Measurements from ENCODE around the gene KLHL2. TPM values are rescaled to one million over a fixed set of nuclear protein-coding genes. Genes with fewer than 3 reads are reported as not detected.
A peak's percentile ranks its signal among the peaks of the same experiment; 100 is the strongest.
"Not testable (repeated sequence)": the region's sequence is repeated elsewhere in the genome, so short reads cannot be mapped to it uniquely, and the experiment has no call there.

Gene KLHL2
- total RNA-seq, 1 experiment from 2014 or later: 37.1 TPM

DNA sequence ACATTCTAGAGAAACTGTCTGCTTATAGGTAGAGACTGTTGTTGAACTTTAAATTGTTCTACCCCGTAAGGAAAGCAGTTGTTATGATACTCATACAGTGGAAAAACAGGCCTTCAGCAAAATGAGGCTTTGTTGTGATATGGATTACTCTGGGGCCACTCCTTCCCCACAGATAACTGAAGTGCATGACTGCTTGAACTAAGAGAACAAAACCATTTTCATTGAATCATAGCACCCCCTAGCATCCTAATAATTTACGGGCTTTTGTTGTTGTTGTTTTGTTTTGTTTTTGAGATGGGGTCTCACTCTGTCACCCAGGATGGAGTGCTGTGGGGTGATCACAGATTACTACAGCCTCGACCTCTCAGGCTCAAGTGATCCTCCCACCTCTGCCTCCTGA is 54.9 kb downstream of the KLHL2 start:
- H3K27me3 Mint-ChIP-seq (ENCODE audit: insufficient read depth, unreplicated experiment); H3K9me3 Mint-ChIP-seq (ENCODE audit: unreplicated experiment); H3K27ac Mint-ChIP-seq (ENCODE audit: low read depth, unreplicated experiment); H3K4me3 Mint-ChIP-seq (ENCODE audit: unreplicated experiment); POLR2A ChIA-PET; H3K4me1 Mint-ChIP-seq (ENCODE audit: insufficient read depth, unreplicated experiment); CTCF ChIA-PET; DNase-seq (ENCODE audit: unreplicated experiment); BruUV-seq (replicated peaks): not testable (repeated sequence)
- peaks cover 17% of the 10 kb centered on the region for H3K36me3 Mint-ChIP-seq (ENCODE audit: insufficient read depth, unreplicated experiment)
- TF ChIP-seq, protein P1, sequence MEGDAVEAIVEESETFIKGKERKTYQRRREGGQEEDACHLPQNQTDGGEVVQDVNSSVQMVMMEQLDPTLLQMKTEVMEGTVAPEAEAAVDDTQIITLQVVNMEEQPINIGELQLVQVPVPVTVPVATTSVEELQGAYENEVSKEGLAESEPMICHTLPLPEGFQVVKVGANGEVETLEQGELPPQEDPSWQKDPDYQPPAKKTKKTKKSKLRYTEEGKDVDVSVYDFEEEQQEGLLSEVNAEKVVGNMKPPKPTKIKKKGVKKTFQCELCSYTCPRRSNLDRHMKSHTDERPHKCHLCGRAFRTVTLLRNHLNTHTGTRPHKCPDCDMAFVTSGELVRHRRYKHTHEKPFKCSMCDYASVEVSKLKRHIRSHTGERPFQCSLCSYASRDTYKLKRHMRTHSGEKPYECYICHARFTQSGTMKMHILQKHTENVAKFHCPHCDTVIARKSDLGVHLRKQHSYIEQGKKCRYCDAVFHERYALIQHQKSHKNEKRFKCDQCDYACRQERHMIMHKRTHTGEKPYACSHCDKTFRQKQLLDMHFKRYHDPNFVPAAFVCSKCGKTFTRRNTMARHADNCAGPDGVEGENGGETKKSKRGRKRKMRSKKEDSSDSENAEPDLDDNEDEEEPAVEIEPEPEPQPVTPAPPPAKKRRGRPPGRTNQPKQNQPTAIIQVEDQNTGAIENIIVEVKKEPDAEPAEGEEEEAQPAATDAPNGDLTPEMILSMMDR (IDR thresholded peaks at IDR 0.05; ENCODE audit: unreplicated experiment): peak; percentile 16
- intact Hi-C loops (cut with micrococcal nuclease): loop anchor here (1.0 kb wide), 1 partner anchor 131 kb away; no protein-coding TSS in a partner anchor

DNA sequence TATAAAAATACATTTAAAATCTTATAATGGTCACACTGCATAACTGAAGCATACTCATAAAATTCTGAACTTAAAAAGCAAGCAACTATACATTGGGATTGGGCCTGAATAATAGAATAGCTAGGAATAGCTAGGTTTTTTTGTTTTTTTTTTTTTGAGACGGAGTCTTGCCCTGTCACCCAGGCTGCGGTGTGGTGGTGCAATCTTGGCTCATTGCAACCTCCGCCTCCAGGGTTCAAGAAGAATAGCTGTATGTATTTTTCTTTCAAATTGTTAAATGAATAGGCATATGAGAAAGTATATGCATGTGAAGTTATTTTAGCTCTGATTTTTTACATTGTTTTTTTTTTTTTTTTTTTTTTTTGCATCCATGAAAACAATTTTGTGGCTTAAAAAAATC is 56.1 kb downstream of the KLHL2 start:
- peaks cover 25% of the 10 kb centered on the region for H3K36me3 Mint-ChIP-seq (ENCODE audit: insufficient read depth, unreplicated experiment)
- H3K27ac Mint-ChIP-seq (ENCODE audit: low read depth, unreplicated experiment); DNase-seq (ENCODE audit: unreplicated experiment); H3K4me3 Mint-ChIP-seq (ENCODE audit: unreplicated experiment); BruUV-seq (replicated peaks); H3K9me3 Mint-ChIP-seq (ENCODE audit: unreplicated experiment); intact Hi-C loops (cut with micrococcal nuclease); POLR2A ChIA-PET; H3K4me1 Mint-ChIP-seq (ENCODE audit: insufficient read depth, unreplicated experiment); H3K27me3 Mint-ChIP-seq (ENCODE audit: insufficient read depth, unreplicated experiment): not testable (repeated sequence)
- CTCF ChIA-PET: interaction anchor here (0.6 kb wide), 2 partner anchors 8 to 141 kb away, joined by 4 read pairs; no protein-coding TSS in a partner anchor

DNA sequence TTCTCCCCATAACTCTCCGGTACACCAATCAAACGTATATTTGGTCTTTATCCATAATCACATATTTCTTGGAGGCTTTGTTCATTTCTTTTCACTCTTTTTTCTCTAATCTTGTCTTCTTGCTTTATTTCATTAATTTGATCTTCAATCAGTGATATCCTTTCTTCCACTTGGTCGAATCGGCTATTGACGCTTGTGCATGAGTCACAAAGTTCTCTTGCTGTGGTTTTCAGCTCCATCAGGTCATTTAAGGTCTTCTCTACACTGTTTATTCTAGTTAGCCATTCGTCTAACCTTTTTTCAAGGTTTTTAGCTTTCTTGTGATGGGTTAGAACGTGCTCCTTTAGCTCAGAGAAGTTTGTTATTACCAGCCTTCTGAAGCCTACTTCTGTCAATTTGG is 62.6 kb downstream of the KLHL2 start:
- intact Hi-C loops (cut with micrococcal nuclease); DNase-seq (ENCODE audit: unreplicated experiment); CTCF ChIA-PET; H3K27me3 Mint-ChIP-seq (ENCODE audit: insufficient read depth, unreplicated experiment); H3K27ac Mint-ChIP-seq (ENCODE audit: low read depth, unreplicated experiment); H3K4me1 Mint-ChIP-seq (ENCODE audit: insufficient read depth, unreplicated experiment); BruUV-seq (replicated peaks); H3K4me3 Mint-ChIP-seq (ENCODE audit: unreplicated experiment); POLR2A ChIA-PET: not testable (repeated sequence)
- Mint-ChIP-seq H3K9me3 (ENCODE audit: unreplicated experiment) (peaks cover 12% of the 10 kb centered on the region), H3K36me3 (ENCODE audit: insufficient read depth, unreplicated experiment) (peaks cover 39% of the 10 kb centered on the region)

DNA sequence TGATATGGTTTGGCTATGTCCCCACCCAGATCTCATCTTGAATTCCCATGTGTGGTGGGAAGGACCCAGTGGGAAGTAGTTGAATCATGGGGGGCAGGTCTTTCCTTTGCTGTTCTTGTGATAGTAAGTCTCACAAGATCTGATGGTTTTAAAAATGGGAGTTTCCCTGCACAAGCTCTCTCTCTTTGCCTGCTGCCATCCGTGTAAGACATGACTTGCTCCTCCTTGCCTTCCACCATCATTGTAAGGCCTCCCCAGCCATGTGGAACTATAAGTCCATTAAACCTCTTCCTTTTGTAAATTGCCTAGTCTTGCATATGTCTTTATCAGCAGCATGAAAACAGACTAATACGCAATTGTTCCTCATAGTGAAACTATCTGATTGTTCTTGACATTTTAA is 66.1 kb downstream of the KLHL2 start:
- CTCF ChIA-PET; H3K27me3 Mint-ChIP-seq (ENCODE audit: insufficient read depth, unreplicated experiment); DNase-seq (ENCODE audit: unreplicated experiment); intact Hi-C loops (cut with micrococcal nuclease); H3K27ac Mint-ChIP-seq (ENCODE audit: low read depth, unreplicated experiment); H3K4me1 Mint-ChIP-seq (ENCODE audit: insufficient read depth, unreplicated experiment); POLR2A ChIA-PET; BruUV-seq (replicated peaks); H3K4me3 Mint-ChIP-seq (ENCODE audit: unreplicated experiment): not testable (repeated sequence)
- Mint-ChIP-seq H3K9me3 (ENCODE audit: unreplicated experiment) (peaks cover 12% of the 10 kb centered on the region), H3K36me3 (ENCODE audit: insufficient read depth, unreplicated experiment) (peaks cover 41% of the 10 kb centered on the region)

DNA sequence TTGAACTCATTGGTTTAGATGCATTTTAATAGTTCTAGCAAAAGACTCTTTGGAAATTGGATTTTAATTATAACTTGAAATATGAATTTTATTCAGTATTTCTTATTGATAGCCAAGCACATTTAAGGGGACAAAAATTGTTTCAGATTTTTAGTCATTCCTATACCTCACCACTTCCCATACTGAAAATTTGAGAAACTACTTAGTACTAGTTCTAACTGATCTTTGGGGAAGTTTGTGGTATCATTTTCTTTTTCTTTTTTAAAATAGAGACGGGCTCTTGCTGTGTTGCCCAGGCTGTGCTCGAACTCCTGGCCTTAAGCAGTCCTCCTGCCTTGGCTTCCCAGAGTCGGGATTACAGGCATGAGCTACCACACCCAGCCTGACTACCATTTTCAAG is 68.0 kb downstream of the KLHL2 start:
- peaks cover 12% of the 10 kb centered on the region for H3K9me3 Mint-ChIP-seq (ENCODE audit: unreplicated experiment)
- CTCF ChIA-PET: interaction anchor here (0.7 kb wide), 1 partner anchor 178 kb away, joined by 4 read pairs; no protein-coding TSS in a partner anchor
- H3K27ac Mint-ChIP-seq (ENCODE audit: low read depth, unreplicated experiment); H3K4me1 Mint-ChIP-seq (ENCODE audit: insufficient read depth, unreplicated experiment); BruUV-seq (replicated peaks); DNase-seq (ENCODE audit: unreplicated experiment); H3K4me3 Mint-ChIP-seq (ENCODE audit: unreplicated experiment); intact Hi-C loops (cut with micrococcal nuclease); POLR2A ChIA-PET; H3K27me3 Mint-ChIP-seq (ENCODE audit: insufficient read depth, unreplicated experiment): not testable (repeated sequence)
- H3K36me3 Mint-ChIP-seq (ENCODE audit: insufficient read depth, unreplicated experiment): peaks cover 44% of the 10 kb centered on the region

DNA sequence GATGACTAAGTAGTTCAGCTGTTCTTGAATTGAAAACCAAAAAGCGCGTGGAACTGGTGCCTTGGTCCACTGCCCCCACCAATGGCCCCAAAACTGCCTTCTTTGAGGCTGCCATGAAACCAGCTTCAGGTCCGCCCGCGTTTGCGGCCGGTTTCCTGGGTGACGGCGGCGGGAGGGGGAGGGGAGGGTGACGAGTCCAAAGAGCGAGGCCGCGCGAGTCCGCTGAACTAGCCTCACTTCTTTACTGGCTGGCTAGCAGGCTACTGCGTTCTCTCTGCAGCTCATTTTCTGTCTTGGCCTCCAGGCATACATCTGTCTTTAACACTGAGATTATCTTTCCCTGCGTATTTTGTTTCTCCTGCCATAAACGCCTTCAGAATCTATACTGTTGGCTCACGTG is 72.2 kb downstream of the KLHL2 start:
- Mint-ChIP-seq H3K36me3 (ENCODE audit: insufficient read depth, unreplicated experiment) (peaks cover 52% of the 10 kb centered on the region), H3K27ac (ENCODE audit: low read depth, unreplicated experiment) (peak overlapping the region; percentile 66)
- BruUV-seq (replicated peaks); intact Hi-C loops (cut with micrococcal nuclease); H3K27me3 Mint-ChIP-seq (ENCODE audit: insufficient read depth, unreplicated experiment); H3K9me3 Mint-ChIP-seq (ENCODE audit: unreplicated experiment); H3K4me3 Mint-ChIP-seq (ENCODE audit: unreplicated experiment); DNase-seq (ENCODE audit: unreplicated experiment); POLR2A ChIA-PET; CTCF ChIA-PET; H3K4me1 Mint-ChIP-seq (ENCODE audit: insufficient read depth, unreplicated experiment): not testable (repeated sequence)

DNA sequence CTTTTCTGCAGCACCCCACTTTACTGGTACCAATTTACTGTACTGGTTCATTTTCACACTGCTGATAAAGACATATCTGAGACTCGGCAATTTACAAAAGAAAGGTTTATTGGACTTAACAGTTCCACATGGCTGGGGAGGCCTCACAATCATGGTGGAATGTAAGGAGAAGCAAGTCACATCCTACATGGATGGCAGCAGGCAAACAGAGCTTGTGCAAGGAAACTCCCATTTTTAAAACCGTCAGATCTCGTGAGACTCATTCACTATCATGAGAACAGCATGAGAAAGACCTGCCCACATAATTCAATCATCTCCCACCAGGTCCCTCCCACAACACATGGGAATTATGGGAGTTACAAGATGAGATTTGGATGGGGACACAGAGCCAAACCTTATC is 77.3 kb downstream of the KLHL2 start:
- H3K9me3 Mint-ChIP-seq (ENCODE audit: unreplicated experiment); CTCF ChIA-PET; H3K4me3 Mint-ChIP-seq (ENCODE audit: unreplicated experiment); DNase-seq (ENCODE audit: unreplicated experiment); H3K27me3 Mint-ChIP-seq (ENCODE audit: insufficient read depth, unreplicated experiment); POLR2A ChIA-PET; H3K27ac Mint-ChIP-seq (ENCODE audit: low read depth, unreplicated experiment); BruUV-seq (replicated peaks); intact Hi-C loops (cut with micrococcal nuclease): not testable (repeated sequence)
- peaks cover 49% of the 10 kb centered on the region for H3K36me3 Mint-ChIP-seq (ENCODE audit: insufficient read depth, unreplicated experiment)
- H3K4me1 Mint-ChIP-seq (ENCODE audit: insufficient read depth, unreplicated experiment): peaks cover 18% of the 10 kb centered on the region

DNA sequence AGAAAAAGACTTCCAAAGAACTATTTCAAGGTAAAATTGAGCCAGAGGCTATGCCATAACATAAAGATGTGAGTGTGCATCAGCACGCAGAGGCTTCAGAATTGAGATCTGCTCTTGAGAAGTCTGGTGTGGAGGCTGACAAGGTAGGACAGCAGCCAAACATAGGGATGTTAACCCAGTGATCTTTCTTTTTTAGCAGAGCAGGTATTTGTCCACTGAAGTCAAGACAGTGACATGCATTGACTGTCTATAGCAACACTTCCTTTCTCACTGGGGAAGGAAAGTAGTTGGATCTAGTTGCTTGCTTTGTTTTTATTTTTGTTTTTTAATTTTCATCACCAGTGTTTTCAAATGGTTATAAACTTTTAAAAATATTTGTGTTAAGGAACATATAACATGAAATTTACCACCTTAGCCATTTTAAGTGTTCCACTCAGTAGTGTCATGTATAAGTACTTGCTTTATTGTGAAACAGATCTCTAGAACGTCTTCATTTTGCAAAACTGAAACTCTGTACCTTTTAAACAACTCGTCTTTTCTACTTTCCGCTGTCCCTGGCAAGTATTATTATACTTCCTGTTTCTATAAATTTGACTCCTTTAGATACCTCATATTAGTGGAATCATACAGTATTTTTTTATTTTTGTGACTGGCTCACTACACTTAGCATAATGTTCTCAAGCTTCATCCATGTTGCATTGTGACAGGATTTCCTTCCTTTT is 79.4 kb downstream of the KLHL2 start:
- DNase-seq (ENCODE audit: unreplicated experiment); intact Hi-C loops (cut with micrococcal nuclease); H3K4me3 Mint-ChIP-seq (ENCODE audit: unreplicated experiment); BruUV-seq (replicated peaks); CTCF ChIA-PET; POLR2A ChIA-PET; H3K27me3 Mint-ChIP-seq (ENCODE audit: insufficient read depth, unreplicated experiment); H3K9me3 Mint-ChIP-seq (ENCODE audit: unreplicated experiment): not testable (repeated sequence)
- Mint-ChIP-seq H3K4me1 (ENCODE audit: insufficient read depth, unreplicated experiment) (peaks cover 18% of the 10 kb centered on the region), H3K36me3 (ENCODE audit: insufficient read depth, unreplicated experiment) (peaks cover 43% of the 10 kb centered on the region), H3K27ac (ENCODE audit: low read depth, unreplicated experiment) (peak overlapping the region; percentile 13)

Data from MCF 10A (cell line).